MM.1S (cell line): Measurements from ENCODE around the gene METTL22.

Experiments used
- DNase-seq: peaks from one replicate; pipeline ENCODE4 v3.0.0-alpha.2; 2015
- H2AFZ ChIP-seq: fragments of 300-600 bp; sonication (generic); 2 replicates; pipeline ENCODE4 v1.6.0; 2016; ENCODE audit warnings: antibody characterized with exemption, low read length
- H3F3A ChIP-seq: fragments of 300-600 bp; sonication (generic); 2 replicates; pipeline ENCODE4 v1.6.1; 2016; ENCODE audit warnings: mild to moderate bottlenecking, antibody characterized with exemption, low read length, moderate library complexity, mixed read lengths; ENCODE audit not compliant: insufficient read depth
- H3K27ac ChIP-seq: fragments of 300-600 bp; sonication (generic); 2 replicates; pipeline ENCODE4 v1.5.1; 2016; ENCODE audit warnings: mild to moderate bottlenecking, low read length
- H3K27me3 ChIP-seq: fragments of 300-600 bp; sonication (generic); replicated peaks from 2 replicates; pipeline ENCODE4 v1.6.0; 2016; ENCODE audit warnings: low read length; ENCODE audit not compliant: insufficient read depth
- H3K36me3 ChIP-seq: fragments of 300-600 bp; sonication (generic); replicated peaks from 2 replicates; pipeline ENCODE4 v1.6.1; 2016; ENCODE audit warnings: mild to moderate bottlenecking, low read length, mixed read lengths; ENCODE audit not compliant: insufficient read depth
- H3K4me1 ChIP-seq: fragments of 300-600 bp; sonication (generic); 2 replicates; pipeline ENCODE4 v1.6.1; 2016; ENCODE audit warnings: low read length, mixed read lengths
- H3K4me2 ChIP-seq: fragments of 300-600 bp; sonication (generic); 2 replicates; pipeline ENCODE4 v1.6.0; 2016; ENCODE audit warnings: low read depth, low read length
- H3K4me3 ChIP-seq: fragments of 300-600 bp; sonication (generic); 2 replicates; pipeline ENCODE4 v1.5.1; 2016; ENCODE audit warnings: low read length, mixed read lengths
- H3K79me2 ChIP-seq: fragments of 300-600 bp; sonication (generic); 2 replicates; pipeline ENCODE4 v1.6.1; 2016; ENCODE audit warnings: mixed run types, low read length, mixed read lengths
- H3K9ac ChIP-seq: fragments of 300-600 bp; sonication (generic); 2 replicates; pipeline ENCODE4 v1.6.1; 2016; ENCODE audit warnings: low read length, mixed read lengths
- H3K9me2 ChIP-seq: fragments of 300-600 bp; sonication (generic); replicated peaks from 2 replicates; pipeline ENCODE4 v1.6.1; 2016; ENCODE audit warnings: mild to moderate bottlenecking, low read length, mixed read lengths; ENCODE audit not compliant: insufficient read depth
- H3K9me3 ChIP-seq: fragments of 300-600 bp; sonication (generic); replicated peaks from 2 replicates; pipeline ENCODE4 v1.6.1; 2016; ENCODE audit warnings: mild to moderate bottlenecking, low read length, mixed read lengths; ENCODE audit not compliant: insufficient read depth
- H4K20me1 ChIP-seq: fragments of 300-600 bp; sonication (generic); 2 replicates; pipeline ENCODE4 v1.6.1; 2016; ENCODE audit warnings: mild to moderate bottlenecking, low read length, moderate library complexity, mixed read lengths; ENCODE audit not compliant: insufficient read depth
- CTCF ChIP-seq: fragments of 300-600 bp; sonication (generic); IDR thresholded peaks from 2 replicates; pipeline ENCODE4 v1.5.1; 2016; ENCODE audit warnings: antibody characterized with exemption, low read length, mixed read lengths
- EZH2 ChIP-seq: fragments of 300-600 bp; sonication (generic); optimal IDR thresholded peaks from 2 replicates; pipeline ENCODE3; 2017; ENCODE audit warnings: low read depth, mild to moderate bottlenecking, antibody characterized with exemption, low read length, mixed read lengths
- EZH2phosphoT487 ChIP-seq: fragments of 300-600 bp; sonication (generic); IDR thresholded peaks from 2 replicates; pipeline ENCODE4 v1.6.1; 2018; ENCODE audit warnings: antibody characterized with exemption, low read length

Gene METTL22

GRCh38 chr16:8673611-8674412, 52.3 kb downstream of the METTL22 start:
- TF ChIP-seq EZH2phosphoT487 (no peak), EZH2 (no peak), CTCF (no peak)
- H3K36me3 ChIP-seq: no peaks in the 10 kb centered on the region
- H3K9me2 ChIP-seq: no peaks in the 10 kb centered on the region
- no peaks in the 10 kb centered on the region for H3K27me3 ChIP-seq
- peak overlapping the region; percentile 83 for H3K4me2 ChIP-seq
- no peaks in the 10 kb centered on the region for H3F3A ChIP-seq
- no peaks in the 10 kb centered on the region for H4K20me1 ChIP-seq
- H3K4me1 ChIP-seq: no peaks in the 10 kb centered on the region
- H3K79me2 ChIP-seq: no peaks in the 10 kb centered on the region
- H3K9me3 ChIP-seq: no peaks in the 10 kb centered on the region
- no peak overlapping the region for H3K27ac ChIP-seq
- no peak for DNase-seq
- peak overlapping the region; percentile 25; the same call in 1 of the 2 replicates for H3K9ac ChIP-seq
- H3K4me3 ChIP-seq: peak overlapping the region; percentile 77
- H2AFZ ChIP-seq: peak overlapping the region; percentile 94

- Histone ChIP-seq H3K9me2 (no peaks in the 10 kb centered on the region), H4K20me1 (no peaks in the 10 kb centered on the region), H3K27ac (no peak within 1 kb of the TSS), H2AFZ (peak within 1 kb of the TSS; percentile 94), H3K9me3 (no peaks in the 10 kb centered on the region), H3K79me2 (no peaks in the 10 kb centered on the region), H3K9ac (peak within 1 kb of the TSS; percentile 45; the same call in 1 of the 2 replicates), H3K4me2 (peak within 1 kb of the TSS; percentile 87), H3K4me3 (peak within 1 kb of the TSS; percentile 77), H3K27me3 (no peaks in the 10 kb centered on the region), H3K36me3 (no peaks in the 10 kb centered on the region), H3F3A (no peaks in the 10 kb centered on the region), H3K4me1 (no peaks in the 10 kb centered on the region)
- DNase-seq: peak; percentile 90
- TF ChIP-seq EZH2phosphoT487: no peak
- TF ChIP-seq EZH2: no peak
- TF ChIP-seq CTCF: no peak
Observed at GRCh38 chr16:8674413-8675022, 53.0 kb downstream of the METTL22 start, which contains the start of gene ABAT. Gene ABAT (plus strand): TSS chr16:8674617. CDS start chr16:8735740, 61,123 bp downstream.

- no peaks in the 10 kb centered on the region for H3K36me3 ChIP-seq
- H3K9me2 ChIP-seq: no peaks in the 10 kb centered on the region
- H3K9ac ChIP-seq: no peak overlapping the region
- no peaks in the 10 kb centered on the region for H3K9me3 ChIP-seq
- H2AFZ ChIP-seq: no peak overlapping the region
- peak overlapping the region; percentile 73 for H3K4me3 ChIP-seq
- no peaks in the 10 kb centered on the region for H3K79me2 ChIP-seq
- no peaks in the 10 kb centered on the region for H4K20me1 ChIP-seq
- H3K27ac ChIP-seq: no peak overlapping the region
- no peaks in the 10 kb centered on the region for H3F3A ChIP-seq
- peak overlapping the region; percentile 87 for H3K4me2 ChIP-seq
- no peak for DNase-seq
- no peaks in the 10 kb centered on the region for H3K4me1 ChIP-seq
- TF ChIP-seq CTCF: no peak
- TF ChIP-seq EZH2: no peak
- no peak for TF ChIP-seq EZH2phosphoT487
- no peaks in the 10 kb centered on the region for H3K27me3 ChIP-seq
Observed at GRCh38 chr16:8675183-8676159, 54.0 kb downstream of the METTL22 start.
